Prostate gland (tissue), 2 donors: ENCODE data around the gene RAB9B. TPM values are rescaled to one million over a fixed set of nuclear protein-coding genes. Genes with fewer than 3 reads are reported as not detected.
"Not testable (repeated sequence)": the region's sequence is repeated elsewhere in the genome, so short reads cannot be mapped to it uniquely, and the experiment has no call there.

ENCODE experiments used
- DNase-seq: peaks from one replicate; pipeline ENCODE4 v3.0.0-alpha.2; 2019; ENCODE audit warnings: low spot score
- H3K27ac ChIP-seq, 2 donors: fragments of 200-600 bp; sonication (generic); 2 replicates each; pipeline ENCODE4 v1.5.1; 2017 to 2019
- H3K27me3 ChIP-seq: fragments of 200-600 bp; sonication (generic); replicated peaks from 2 replicates; pipeline ENCODE4 v1.5.1; 2019; ENCODE audit not compliant: insufficient read depth
- H3K36me3 ChIP-seq, 2 donors: fragments of 200-600 bp; sonication (generic); 1 replicate in 1 of 2; 2 replicates in 1 of 2; pipeline versions ENCODE4 v1.5.1 to v1.8.1; 2017 to 2019
- H3K4me1 ChIP-seq: fragments of 200-600 bp; sonication (generic); replicated peaks from 2 replicates; pipeline ENCODE4 v1.5.1; 2019
- H3K4me3 ChIP-seq, 2 donors: fragments of 200-600 bp; sonication (generic); 2 replicates each; pipeline ENCODE4 v1.5.1; 2017 to 2019
- H3K9me3 ChIP-seq: fragments of 200-600 bp; sonication (generic); 2 replicates; pipeline ENCODE4 v1.5.1; 2017
- CTCF ChIP-seq, 4 experiments: fragments of 200-600 bp in 2 of 4; fragments of 450-650 bp in 2 of 4; sonication (generic) in 2 of 4; IDR thresholded peaks; 1 replicate in 3 of 4; 2 replicates in 1 of 4; pipeline ENCODE4 v1.5.1; 2016 to 2019; ENCODE audit warnings: antibody characterized with exemption in 4 of 4, mild to moderate bottlenecking in 2 of 4, moderate library complexity in 2 of 4
- POLR2A ChIP-seq: fragments of 450-650 bp; IDR thresholded peaks from one replicate; pipeline ENCODE4 v1.6.1; 2016; ENCODE audit warnings: antibody characterized with exemption, mild to moderate bottlenecking
- POLR2AphosphoS5 ChIP-seq: sonication (generic); formaldehyde crosslinking; IDR thresholded peaks from one replicate; pipeline ENCODE4 v1.6.1; 2017; ENCODE audit warnings: antibody characterized with exemption
- WGBS: methylation state at CpG from one replicate; pipeline ENCODE4 v1.1.5; 2018; 5-methylcytosine and 5-hydroxymethylcytosine counted together
- intact Hi-C: fragments of 100-400 bp; cut with DNase I; formaldehyde crosslinking; loops from one replicate; pipeline ENCODE4 v1.14.2; 2022
- total RNA-seq, 2 donors: library from RNA; depleted of rRNA; stranded (reverse); fragments of >200 nt; gene quantifications; one replicate each; pipeline ENCODE4 v1.1.0, GENCODE V29; 2016

The RAB9B gene
- total RNA-seq, 2 donors from 2014 or later: 2.8 to 4.5 TPM

- DNase-seq: peak; percentile 33
- Histone ChIP-seq H3K4me3 (no peak overlapping the region), H3K27me3 (no peaks in the 10 kb centered on the region), H3K27ac (no peak overlapping the region), H3K9me3 (no peaks in the 10 kb centered on the region), H3K4me1 (no peaks in the 10 kb centered on the region), H3K36me3 (no peaks in the 10 kb centered on the region)
- WGBS: 21% methylated on average over 5 of the region's 5 CpGs
- intact Hi-C loops: loop anchor here (5.0 kb wide), 2 partner anchors 130 to 285 kb away; partner anchors contain the start of gene MORF4L2
- TF ChIP-seq POLR2A (no peak), POLR2AphosphoS5 (no peak), CTCF (IDR thresholded peaks at IDR 0.05) (peak; percentile 57 to 81 (median 76))
These were observed 14.6 kb downstream of the RAB9B start for GRCh38 chrX:103817502-103817901.

- H3K27ac ChIP-seq, H3K36me3 ChIP-seq, H3K4me1 ChIP-seq, DNase-seq, H3K4me3 ChIP-seq, H3K27me3 ChIP-seq, H3K9me3 ChIP-seq: not testable (repeated sequence)
- intact Hi-C loops: loop anchor here (5.0 kb wide), 2 partner anchors 130 to 285 kb away; partner anchors contain the start of gene MORF4L2
- 46% methylated on average over 5 of the region's 5 CpGs for WGBS
These were observed 15.0 kb downstream of the RAB9B start for GRCh38 chrX:103817101-103817500.

GRCh38 chrX:103811858-103812257 is 20.2 kb downstream of the RAB9B start:
- H3K27me3 ChIP-seq: no peaks in the 10 kb centered on the region
- H3K4me1 ChIP-seq: no peaks in the 10 kb centered on the region
- 89% methylated on average over 3 of the region's 3 CpGs for WGBS
- no peak overlapping the region for H3K27ac ChIP-seq
- DNase-seq: no peak
- no peaks in the 10 kb centered on the region for H3K9me3 ChIP-seq
- no peak overlapping the region for H3K4me3 ChIP-seq
- TF ChIP-seq POLR2A (no peak), CTCF (IDR thresholded peaks at IDR 0.05) (no peak), POLR2AphosphoS5 (no peak)
- no peaks in the 10 kb centered on the region for H3K36me3 ChIP-seq
- intact Hi-C loops: no loop called here

GRCh38 chrX:103806862-103807474 is 25.1 kb downstream of the RAB9B start:
- TF ChIP-seq POLR2AphosphoS5 (no peak), POLR2A (no peak), CTCF (IDR thresholded peaks at IDR 0.05) (no peak)
- Histone ChIP-seq H3K36me3 (no peaks in the 10 kb centered on the region), H3K4me3 (no peak overlapping the region), H3K27me3 (no peaks in the 10 kb centered on the region), H3K4me1 (no peaks in the 10 kb centered on the region), H3K27ac (no peak overlapping the region), H3K9me3 (no peaks in the 10 kb centered on the region)
- 67% methylated on average over 4 of the region's 4 CpGs for WGBS
- intact Hi-C loops: no loop called here
- DNase-seq: no peak

- Histone ChIP-seq H3K27ac (no peak overlapping the region), H3K9me3 (no peaks in the 10 kb centered on the region), H3K27me3 (no peaks in the 10 kb centered on the region), H3K4me1 (no peaks in the 10 kb centered on the region), H3K36me3 (no peaks in the 10 kb centered on the region), H3K4me3 (no peak overlapping the region)
- DNase-seq: no peak
- intact Hi-C loops: no loop called here
- TF ChIP-seq POLR2AphosphoS5 (no peak), CTCF (IDR thresholded peaks at IDR 0.05) (no peak), POLR2A (no peak)
These were observed 26.2 kb downstream of the RAB9B start for GRCh38 chrX:103805860-103806259.
